ENCODE measurements around the gene KDM3B. TPM values are rescaled to one million over a fixed set of nuclear protein-coding genes. Genes with fewer than 3 reads are reported as not detected.

The KDM3B gene, protein sequence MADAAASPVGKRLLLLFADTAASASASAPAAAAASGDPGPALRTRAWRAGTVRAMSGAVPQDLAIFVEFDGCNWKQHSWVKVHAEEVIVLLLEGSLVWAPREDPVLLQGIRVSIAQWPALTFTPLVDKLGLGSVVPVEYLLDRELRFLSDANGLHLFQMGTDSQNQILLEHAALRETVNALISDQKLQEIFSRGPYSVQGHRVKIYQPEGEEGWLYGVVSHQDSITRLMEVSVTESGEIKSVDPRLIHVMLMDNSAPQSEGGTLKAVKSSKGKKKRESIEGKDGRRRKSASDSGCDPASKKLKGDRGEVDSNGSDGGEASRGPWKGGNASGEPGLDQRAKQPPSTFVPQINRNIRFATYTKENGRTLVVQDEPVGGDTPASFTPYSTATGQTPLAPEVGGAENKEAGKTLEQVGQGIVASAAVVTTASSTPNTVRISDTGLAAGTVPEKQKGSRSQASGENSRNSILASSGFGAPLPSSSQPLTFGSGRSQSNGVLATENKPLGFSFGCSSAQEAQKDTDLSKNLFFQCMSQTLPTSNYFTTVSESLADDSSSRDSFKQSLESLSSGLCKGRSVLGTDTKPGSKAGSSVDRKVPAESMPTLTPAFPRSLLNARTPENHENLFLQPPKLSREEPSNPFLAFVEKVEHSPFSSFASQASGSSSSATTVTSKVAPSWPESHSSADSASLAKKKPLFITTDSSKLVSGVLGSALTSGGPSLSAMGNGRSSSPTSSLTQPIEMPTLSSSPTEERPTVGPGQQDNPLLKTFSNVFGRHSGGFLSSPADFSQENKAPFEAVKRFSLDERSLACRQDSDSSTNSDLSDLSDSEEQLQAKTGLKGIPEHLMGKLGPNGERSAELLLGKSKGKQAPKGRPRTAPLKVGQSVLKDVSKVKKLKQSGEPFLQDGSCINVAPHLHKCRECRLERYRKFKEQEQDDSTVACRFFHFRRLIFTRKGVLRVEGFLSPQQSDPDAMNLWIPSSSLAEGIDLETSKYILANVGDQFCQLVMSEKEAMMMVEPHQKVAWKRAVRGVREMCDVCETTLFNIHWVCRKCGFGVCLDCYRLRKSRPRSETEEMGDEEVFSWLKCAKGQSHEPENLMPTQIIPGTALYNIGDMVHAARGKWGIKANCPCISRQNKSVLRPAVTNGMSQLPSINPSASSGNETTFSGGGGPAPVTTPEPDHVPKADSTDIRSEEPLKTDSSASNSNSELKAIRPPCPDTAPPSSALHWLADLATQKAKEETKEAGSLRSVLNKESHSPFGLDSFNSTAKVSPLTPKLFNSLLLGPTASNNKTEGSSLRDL (N-terminal part only)
- total RNA-seq (2021) = 77.8 and 89.2 TPM in 2 replicates
- long read RNA-seq, partial matches to known transcripts = 27 of 30 reads
- long read RNA-seq, other reads (novel, unspliced or antisense) = 3 of 30 reads

DNA sequence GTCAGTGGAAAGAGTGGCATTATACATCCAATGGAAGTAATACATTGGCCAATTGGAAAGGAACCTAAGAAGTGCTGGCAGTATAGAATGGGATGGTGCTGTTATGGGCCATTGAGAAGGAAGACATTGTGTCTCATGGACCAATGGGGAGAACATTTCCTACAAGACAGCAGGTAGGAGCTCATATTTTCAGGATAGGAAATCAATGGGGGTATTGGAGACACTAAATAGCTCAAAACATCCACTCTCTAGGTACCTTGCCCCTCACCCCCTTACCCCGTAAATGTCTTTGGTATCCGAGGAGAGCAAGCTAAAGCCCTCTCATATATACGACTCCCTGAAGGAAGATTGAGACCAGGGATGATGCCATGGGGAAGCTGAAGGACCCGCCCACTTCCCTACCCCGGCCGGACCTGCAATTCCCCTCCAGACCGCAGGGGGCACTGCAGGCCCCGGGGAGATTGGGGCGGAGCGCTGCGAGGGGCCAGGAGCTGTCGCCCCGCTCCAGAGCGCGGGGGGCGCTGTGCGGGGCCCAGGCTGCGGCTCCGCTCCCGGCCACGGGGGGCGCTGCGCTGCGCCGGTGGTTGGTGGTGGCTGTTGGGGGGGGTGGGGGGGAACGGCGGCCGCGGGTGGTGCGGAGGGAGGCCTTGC lies at the start of gene KDM3B:
TSS of gene KDM3B (plus strand) at position 615 of the 651 bp plus-strand sequence. CDS start 111 bp downstream, outside the sequence.
- H4K8ac ChIP-seq (replicated peaks; ENCODE audit: insufficient read length, low read depth, low read length) = no peak within 1 kb of the TSS
- peak within 1 kb of the TSS; percentile 79 for H3K9ac ChIP-seq (ENCODE audit: extremely low read depth, insufficient read length, low read length)
- DNase-seq = peak; percentile 92
- no peak within 1 kb of the TSS for H2BK12ac ChIP-seq (ENCODE audit: insufficient read length, low read depth, low read length)
- H3K4ac ChIP-seq (ENCODE audit: low read depth, low read length) = no peak within 1 kb of the TSS
- no peak within 1 kb of the TSS for H3K27ac ChIP-seq (ENCODE audit: insufficient read length, low read depth, low read length)
- peak within 1 kb of the TSS; percentile 74 for H3K14ac ChIP-seq (ENCODE audit: insufficient read depth, low read length)
- H2BK15ac ChIP-seq (ENCODE audit: low read depth, low read length) = no peak within 1 kb of the TSS
- H4K5ac ChIP-seq (ENCODE audit: insufficient read length, low read depth, low read length) = no peak within 1 kb of the TSS
- TF ChIP-seq, protein P1, sequence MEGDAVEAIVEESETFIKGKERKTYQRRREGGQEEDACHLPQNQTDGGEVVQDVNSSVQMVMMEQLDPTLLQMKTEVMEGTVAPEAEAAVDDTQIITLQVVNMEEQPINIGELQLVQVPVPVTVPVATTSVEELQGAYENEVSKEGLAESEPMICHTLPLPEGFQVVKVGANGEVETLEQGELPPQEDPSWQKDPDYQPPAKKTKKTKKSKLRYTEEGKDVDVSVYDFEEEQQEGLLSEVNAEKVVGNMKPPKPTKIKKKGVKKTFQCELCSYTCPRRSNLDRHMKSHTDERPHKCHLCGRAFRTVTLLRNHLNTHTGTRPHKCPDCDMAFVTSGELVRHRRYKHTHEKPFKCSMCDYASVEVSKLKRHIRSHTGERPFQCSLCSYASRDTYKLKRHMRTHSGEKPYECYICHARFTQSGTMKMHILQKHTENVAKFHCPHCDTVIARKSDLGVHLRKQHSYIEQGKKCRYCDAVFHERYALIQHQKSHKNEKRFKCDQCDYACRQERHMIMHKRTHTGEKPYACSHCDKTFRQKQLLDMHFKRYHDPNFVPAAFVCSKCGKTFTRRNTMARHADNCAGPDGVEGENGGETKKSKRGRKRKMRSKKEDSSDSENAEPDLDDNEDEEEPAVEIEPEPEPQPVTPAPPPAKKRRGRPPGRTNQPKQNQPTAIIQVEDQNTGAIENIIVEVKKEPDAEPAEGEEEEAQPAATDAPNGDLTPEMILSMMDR (conservative IDR thresholded peaks at IDR 0.05) = peak; percentile 95
- no peaks in the 10 kb centered on the region for H3K9me3 ChIP-seq (ENCODE audit: control insufficient read depth, low read depth, low read length)
- peak within 1 kb of the TSS; percentile 88 to 98 for H3K4me3 Mint-ChIP-seq
- peaks cover 12 to 37% (median 27%) of the 10 kb centered on the region in 3 experiments for H3K36me3 Mint-ChIP-seq (ENCODE audit: insufficient read depth in 1 of 3, low read depth in 3 of 3)
- no peak within 1 kb of the TSS for H2AFZ ChIP-seq (ENCODE audit: low read length)
- H3T11ph ChIP-seq (ENCODE audit: low read length) = no peak within 1 kb of the TSS
- peaks cover 19% of the 10 kb centered on the region; the same call in 1 of the 2 replicates for H3K79me2 ChIP-seq (ENCODE audit: insufficient read depth, low read length)
- peaks cover 9% of the 10 kb centered on the region for H3K23me2 ChIP-seq (ENCODE audit: insufficient read length, low read depth, low read length, poor library complexity, severe bottlenecking)
- no peak within 1 kb of the TSS for H3K56ac ChIP-seq (ENCODE audit: insufficient read length, low read depth, low read length)
- H3K4me1 Mint-ChIP-seq = peaks cover 24 to 28% of the 10 kb centered on the region in 2 experiments
- no peak within 1 kb of the TSS for H4K91ac ChIP-seq (ENCODE audit: insufficient read length, low read depth, low read length)
- no peak within 1 kb of the TSS for H2BK120ac ChIP-seq (ENCODE audit: low read depth, low read length, poor library complexity, severe bottlenecking)
- no peaks in the 10 kb centered on the region for H3K27me3 Mint-ChIP-seq (ENCODE audit: low read depth)
- H3K9me3 Mint-ChIP-seq = peaks cover 0 to 4% of the 10 kb centered on the region in 2 experiments; a peak in 1 of 5 replicates
- peak within 1 kb of the TSS; percentile 88 for H3K4me2 ChIP-seq (ENCODE audit: insufficient read depth, insufficient read length, low read length)
- no peaks in the 10 kb centered on the region for H4K20me1 ChIP-seq (ENCODE audit: control insufficient read depth, insufficient read depth, insufficient read length)
- no peak within 1 kb of the TSS for H3K23ac ChIP-seq (ENCODE audit: insufficient read length, low read depth, low read length)
- no CpG with 5 or more reads among the region's 30 CpGs for WGBS (ENCODE audit: extremely low coverage, insufficient read length, low lambda C conversion rate)
- peak within 1 kb of the TSS; percentile 93 to 99 (median 98) for H3K27ac Mint-ChIP-seq
- no peaks in the 10 kb centered on the region for H3K79me1 ChIP-seq (ENCODE audit: insufficient read depth, low read depth, low read length, poor library complexity, severe bottlenecking)
- no peak within 1 kb of the TSS for H2BK5ac ChIP-seq (ENCODE audit: insufficient read length, low read length)
- no peak within 1 kb of the TSS for H2BK20ac ChIP-seq (ENCODE audit: low read depth, low read length, poor library complexity, severe bottlenecking)
- H3K18ac ChIP-seq (ENCODE audit: insufficient read length, low read depth, low read length) = peak within 1 kb of the TSS; percentile 29
- no peak within 1 kb of the TSS for H2AK5ac ChIP-seq (ENCODE audit: insufficient read length, low read length)
- peaks cover 6% of the 10 kb centered on the region for H3K4me1 ChIP-seq (ENCODE audit: insufficient read depth, low read length)
- H3K27me3 ChIP-seq (ENCODE audit: insufficient read depth, low read length) = no peaks in the 10 kb centered on the region
